Endothelial cell of hepatic sinusoid (primary cell): ENCODE results near the gene MILR1.
"Not testable (repeated sequence)": the region's sequence is repeated elsewhere in the genome, so short reads cannot be mapped to it uniquely, and the experiment has no call there.

ENCODE experiments used
- in situ Hi-C: cut with HindIII; loops from 2 replicates; pipeline ENCODE4 v1.10.0; 2017; ENCODE audit warnings: low sequenced_read_pairs

MILR1 gene

GRCh38 chr17:64448665-64449512, at the start of gene MILR1:
Gene MILR1 (plus strand): TSS chr17:64449115. CDS start chr17:64449169, 54 bp downstream.
- in situ Hi-C loops = no loop called here

DNA sequence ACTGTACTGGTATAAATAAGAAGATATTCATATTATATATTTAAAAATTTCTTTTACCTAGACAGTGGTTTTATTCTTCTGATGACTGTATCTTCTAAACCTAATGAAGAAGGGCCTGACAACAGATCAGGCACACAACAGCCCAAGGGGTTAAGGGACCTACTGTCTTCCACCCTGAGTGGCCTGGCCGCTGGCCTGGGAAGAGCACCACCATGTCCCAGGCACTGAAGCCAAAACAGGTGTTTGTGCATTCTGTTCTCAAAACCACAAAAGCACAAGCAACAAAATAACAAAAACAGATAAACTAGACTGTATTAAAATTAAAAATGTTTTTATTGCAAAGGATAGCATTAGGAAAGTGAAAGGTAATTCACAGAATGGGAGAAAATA, 49.2 kb upstream of the MILR1 start:
- in situ Hi-C loops = loop anchor here (5.0 to 10.0 kb wide), 2 partner anchors 92 to 375 kb away; partner anchors contain the start of gene ICAM2

DNA sequence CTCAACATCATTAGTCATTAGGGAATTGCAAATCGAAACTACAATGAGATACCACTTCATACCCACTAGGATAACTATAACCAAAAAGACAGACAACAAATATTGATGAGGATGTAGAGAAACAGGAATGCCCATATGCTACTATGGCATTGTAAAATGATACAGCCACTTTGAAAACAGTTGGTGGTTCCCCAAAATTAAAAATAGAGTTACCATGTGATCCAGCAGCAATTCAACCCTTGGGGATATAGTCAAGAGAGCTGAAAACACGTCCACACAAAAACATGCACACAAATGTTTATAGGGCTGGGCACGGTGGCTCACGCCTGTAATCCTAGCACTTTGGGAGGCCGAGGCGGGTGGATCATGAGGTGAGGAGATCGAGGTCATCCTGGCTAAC, 48.3 kb upstream of the MILR1 start:
- in situ Hi-C loops = no loop called here

DNA sequence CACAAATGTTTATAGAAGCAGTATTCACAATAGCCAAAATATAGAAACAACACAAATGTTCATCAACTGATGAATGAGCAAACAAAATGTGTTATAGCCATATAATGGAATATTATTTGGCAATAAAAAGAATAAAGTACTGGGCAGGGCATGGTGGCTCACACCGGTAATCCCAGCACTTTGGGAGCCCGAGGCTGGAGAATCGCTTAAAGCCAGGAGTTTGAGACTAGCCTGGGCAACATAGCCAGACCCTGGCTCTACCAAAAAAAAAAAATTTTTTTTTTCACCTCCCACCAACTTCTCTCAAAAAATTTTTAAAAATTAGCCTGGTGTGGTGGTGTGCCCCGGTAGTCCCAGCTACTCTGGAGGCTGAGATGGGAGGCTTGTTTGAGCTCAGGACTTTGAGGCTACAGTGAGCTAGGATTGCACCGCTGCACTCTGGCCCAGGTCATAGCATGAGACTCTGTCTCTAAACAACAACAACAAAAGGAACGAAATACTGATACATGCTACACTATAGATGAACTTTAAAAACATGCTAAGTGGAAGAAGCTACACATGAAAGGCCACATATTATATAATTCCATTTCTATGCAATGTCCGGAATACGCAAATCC, 47.6 kb upstream of the MILR1 start:
- in situ Hi-C loops = no loop called here

DNA sequence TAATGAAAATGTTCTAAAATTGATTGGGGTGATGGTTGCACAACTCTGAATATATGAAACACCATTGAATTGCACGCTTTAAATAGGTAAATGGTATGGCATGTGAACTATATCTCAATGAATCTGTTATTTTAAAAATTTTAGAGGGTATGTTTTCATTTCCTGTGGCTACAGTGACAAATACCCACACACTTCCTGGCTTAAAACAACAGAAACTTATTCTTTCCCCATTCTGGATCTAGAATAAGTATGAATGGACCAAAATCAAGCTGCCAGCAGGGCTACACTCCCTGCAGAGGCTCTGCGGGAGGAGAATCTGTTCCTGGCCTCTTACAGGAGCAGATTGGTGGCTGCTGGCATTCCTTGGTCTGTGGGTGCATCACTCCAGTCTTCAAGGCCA, 47.0 kb upstream of the MILR1 start:
- in situ Hi-C loops = no loop called here

DNA sequence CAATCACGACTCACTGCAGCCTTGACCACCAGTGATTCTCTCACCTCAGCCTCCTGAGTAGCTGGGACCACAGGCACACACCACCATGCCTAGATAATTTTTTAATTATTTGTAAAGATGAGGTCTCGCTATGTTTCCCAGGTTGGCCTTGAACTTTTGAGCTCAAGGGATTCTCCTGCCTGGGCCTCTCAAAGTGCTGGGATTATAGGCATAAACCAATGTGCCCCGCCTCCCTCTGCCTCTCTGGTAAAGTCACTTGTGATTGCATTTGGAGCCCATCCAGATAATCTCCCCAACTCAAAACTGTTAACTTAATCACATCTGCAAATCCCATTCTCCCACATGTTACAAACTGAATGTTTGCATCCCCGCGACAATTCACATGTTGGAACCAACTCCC, 46.4 kb upstream of the MILR1 start:
- in situ Hi-C loops = no loop called here

GRCh38 chr17:64403881-64404460, 44.9 kb upstream of the MILR1 start:
- in situ Hi-C loops = no loop called here

GRCh38 chr17:64406321-64407200, 42.4 kb upstream of the MILR1 start:
- in situ Hi-C loops = no loop called here

GRCh38 chr17:64410750-64411490, 38.0 kb upstream of the MILR1 start:
- in situ Hi-C loops = no loop called here

GRCh38 chr17:64411999-64412771, 36.7 kb upstream of the MILR1 start:
- in situ Hi-C loops = no loop called here

- in situ Hi-C loops = no loop called here
Measured at GRCh38 chr17:64412944-64413381, 36.0 kb upstream of the MILR1 start.

GRCh38 chr17:64413513-64413912, 35.4 kb upstream of the MILR1 start:
- in situ Hi-C loops = no loop called here

- in situ Hi-C loops = no loop called here
Measured at GRCh38 chr17:64418506-64419339, 30.2 kb upstream of the MILR1 start.

- in situ Hi-C loops = no loop called here
Measured at GRCh38 chr17:64420143-64420670, 28.7 kb upstream of the MILR1 start.

DNA sequence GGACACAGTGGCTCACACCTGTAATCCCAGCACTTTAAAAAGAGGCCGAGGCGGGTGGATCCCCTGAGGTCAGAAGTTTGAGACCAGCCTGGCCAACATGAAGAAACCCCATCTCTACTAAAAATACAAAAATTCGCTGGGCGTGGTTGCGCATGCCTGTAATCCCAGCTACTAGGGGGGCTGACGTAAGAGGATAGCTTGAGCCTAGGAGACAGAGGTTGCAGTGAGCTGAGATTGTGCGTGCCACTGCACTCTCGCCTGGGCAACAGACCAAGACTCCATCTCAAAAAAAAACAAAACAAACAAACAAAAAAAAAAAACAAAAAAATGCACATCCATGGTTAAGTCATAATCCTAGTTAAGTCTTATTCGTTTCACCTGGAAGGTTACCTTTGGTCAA, 26.8 kb upstream of the MILR1 start:
- in situ Hi-C loops = not testable (repeated sequence)

GRCh38 chr17:64423881-64424280, 25.0 kb upstream of the MILR1 start:
- in situ Hi-C loops = no loop called here

DNA sequence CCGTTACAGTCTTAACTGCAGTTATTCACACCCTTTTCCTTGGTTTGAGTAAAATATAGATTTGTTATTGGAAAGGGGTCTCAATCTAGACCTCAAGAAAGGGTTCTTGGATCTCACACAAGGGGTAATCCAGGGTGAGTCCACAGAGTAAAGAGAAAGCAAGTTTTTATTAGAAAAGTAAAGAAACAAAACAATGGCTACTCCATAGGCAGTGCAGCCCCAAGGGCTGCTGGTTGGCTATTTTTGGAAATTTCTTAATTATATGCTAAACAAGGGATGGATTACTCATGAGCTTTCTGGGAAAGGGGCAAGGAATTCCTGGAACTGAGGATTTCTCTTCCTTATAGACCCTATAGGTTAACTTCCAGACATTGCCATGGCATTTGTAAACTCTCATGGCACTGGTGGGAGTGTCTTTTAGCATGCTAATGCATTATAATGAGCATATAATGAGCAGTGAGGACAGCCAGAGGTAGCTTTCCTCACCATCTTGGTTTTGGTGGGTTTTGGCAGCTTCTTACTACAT, 24.5 kb upstream of the MILR1 start:
- in situ Hi-C loops = no loop called here

GRCh38 chr17:64425191-64425590, 23.7 kb upstream of the MILR1 start:
- in situ Hi-C loops = loop anchor here (5.0 kb wide), 2 partner anchors 67 to 118 kb away; no protein-coding TSS in a partner anchor
